ENCODE results near the gene STK32B. TPM values are rescaled to one million over a fixed set of nuclear protein-coding genes. Genes with fewer than 3 reads are reported as not detected.

STK32B gene
- total RNA-seq, 4 donors from 2014 or later: 0.39 to 2.7 (median 2.4) TPM

GRCh38 chr4:5138389-5138788, 87.1 kb downstream of the STK32B start:
- WGBS, 2 donors: 70% methylated on average over 3 of the region's 3 CpGs
- Histone ChIP-seq H3K27me3 (no peaks in the 10 kb centered on the region), H3K27ac (no peak overlapping the region), H3K36me3 (no peaks in the 10 kb centered on the region), H3K9me3 (no peaks in the 10 kb centered on the region), H3K4me1 (peaks cover 0 to 7% (median 2%) of the 10 kb centered on the region in 4 donors), H3K4me3 (no peak overlapping the region)
- TF ChIP-seq EP300 (IDR thresholded peaks at IDR 0.05) (no peak), POLR2A (IDR thresholded peaks at IDR 0.05) (no peak)
- TF ChIP-seq, protein P1, sequence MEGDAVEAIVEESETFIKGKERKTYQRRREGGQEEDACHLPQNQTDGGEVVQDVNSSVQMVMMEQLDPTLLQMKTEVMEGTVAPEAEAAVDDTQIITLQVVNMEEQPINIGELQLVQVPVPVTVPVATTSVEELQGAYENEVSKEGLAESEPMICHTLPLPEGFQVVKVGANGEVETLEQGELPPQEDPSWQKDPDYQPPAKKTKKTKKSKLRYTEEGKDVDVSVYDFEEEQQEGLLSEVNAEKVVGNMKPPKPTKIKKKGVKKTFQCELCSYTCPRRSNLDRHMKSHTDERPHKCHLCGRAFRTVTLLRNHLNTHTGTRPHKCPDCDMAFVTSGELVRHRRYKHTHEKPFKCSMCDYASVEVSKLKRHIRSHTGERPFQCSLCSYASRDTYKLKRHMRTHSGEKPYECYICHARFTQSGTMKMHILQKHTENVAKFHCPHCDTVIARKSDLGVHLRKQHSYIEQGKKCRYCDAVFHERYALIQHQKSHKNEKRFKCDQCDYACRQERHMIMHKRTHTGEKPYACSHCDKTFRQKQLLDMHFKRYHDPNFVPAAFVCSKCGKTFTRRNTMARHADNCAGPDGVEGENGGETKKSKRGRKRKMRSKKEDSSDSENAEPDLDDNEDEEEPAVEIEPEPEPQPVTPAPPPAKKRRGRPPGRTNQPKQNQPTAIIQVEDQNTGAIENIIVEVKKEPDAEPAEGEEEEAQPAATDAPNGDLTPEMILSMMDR (IDR thresholded peaks at IDR 0.05): no peak
- no peak for DNase-seq (ENCODE audit: low spot score in 2 of 2)

DNA sequence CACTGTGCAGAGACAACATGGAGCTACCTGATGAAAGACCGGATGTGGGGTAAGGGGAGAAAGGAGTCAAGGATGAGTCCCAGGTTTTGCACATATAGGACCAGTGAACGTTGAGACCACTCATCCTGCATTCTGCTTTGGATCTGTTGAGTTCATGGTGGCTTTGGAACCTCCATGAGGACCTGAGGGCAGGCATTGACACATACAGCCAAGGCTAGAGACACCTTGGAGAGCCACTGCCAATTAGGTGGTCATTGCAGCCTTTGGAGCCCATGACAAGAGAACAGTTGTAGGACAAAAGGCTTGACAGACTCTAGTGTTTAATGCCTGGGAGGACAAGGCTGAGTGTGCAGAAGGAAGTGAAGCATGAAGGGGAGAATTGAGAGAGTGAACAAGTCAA, 87.9 kb downstream of the STK32B start:
- DNase-seq (ENCODE audit: low spot score in 2 of 2): no peak
- H3K27me3 ChIP-seq: no peaks in the 10 kb centered on the region
- H3K36me3 ChIP-seq: no peaks in the 10 kb centered on the region
- H3K9me3 ChIP-seq: no peaks in the 10 kb centered on the region
- no peak for TF ChIP-seq EP300 (IDR thresholded peaks at IDR 0.05)
- no peak for TF ChIP-seq POLR2A (IDR thresholded peaks at IDR 0.05)
- TF ChIP-seq, protein P1 (IDR thresholded peaks at IDR 0.05): no peak
- peaks cover 0 to 7% (median 2%) of the 10 kb centered on the region in 4 donors for H3K4me1 ChIP-seq
- no peak overlapping the region for H3K27ac ChIP-seq
- 85 to 88% methylated on average over 2 of the region's 2 CpGs for WGBS, 2 donors
- H3K4me3 ChIP-seq: no peak overlapping the region

DNA sequence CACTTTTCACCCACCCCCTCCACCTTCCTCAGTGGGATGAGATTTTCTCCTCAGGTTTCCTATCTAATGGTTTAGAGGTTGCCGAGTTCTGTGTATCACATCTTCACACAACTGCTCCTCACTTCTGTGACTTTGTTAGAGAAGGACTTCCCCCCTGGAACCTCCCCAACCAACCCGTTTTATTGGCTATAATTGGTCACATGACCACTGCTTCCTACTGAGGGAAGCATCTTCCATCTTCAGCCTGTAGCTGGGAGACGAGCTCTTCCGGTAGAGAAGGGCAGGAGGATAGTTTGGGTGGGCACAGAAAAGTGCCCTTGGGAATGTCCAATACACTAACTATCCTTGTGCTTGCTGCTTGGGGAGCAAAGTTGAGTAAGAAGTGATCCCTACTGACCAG, 90.5 kb downstream of the STK32B start:
- Histone ChIP-seq H3K4me3 (no peak overlapping the region), H3K27ac (no peak overlapping the region), H3K36me3 (no peaks in the 10 kb centered on the region), H3K27me3 (no peaks in the 10 kb centered on the region), H3K9me3 (peaks cover 0 to 3% (median 0%) of the 10 kb centered on the region in 4 donors), H3K4me1 (peaks cover 0 to 7% (median 2%) of the 10 kb centered on the region in 4 donors)
- TF ChIP-seq EP300 (IDR thresholded peaks at IDR 0.05) (no peak), POLR2A (IDR thresholded peaks at IDR 0.05) (no peak)
- TF ChIP-seq, protein P1 (IDR thresholded peaks at IDR 0.05): no peak
- DNase-seq (ENCODE audit: low spot score in 2 of 2): no peak
- 90 to 91% methylated on average over 4 of the region's 4 CpGs for WGBS, 2 donors

DNA sequence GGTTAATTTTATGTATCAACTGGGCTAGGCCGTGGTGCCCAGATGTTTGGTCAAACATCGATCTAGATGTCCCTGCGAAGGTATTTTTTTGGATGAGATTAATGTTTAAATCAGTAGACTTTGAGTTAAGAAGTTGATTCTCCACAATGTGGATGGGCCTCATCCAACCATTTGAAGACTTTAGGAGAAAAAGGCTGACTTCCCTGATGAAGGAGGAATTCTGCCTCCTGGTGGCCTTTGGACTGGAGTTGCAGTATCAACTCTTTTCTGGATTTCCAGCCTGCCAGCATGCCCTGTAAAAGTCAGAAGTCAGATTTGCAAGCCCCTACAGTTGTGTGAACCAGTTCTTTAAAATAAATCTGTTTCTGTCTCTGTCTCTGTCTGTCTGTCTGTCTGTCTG, 91.4 kb downstream of the STK32B start:
- no peaks in the 10 kb centered on the region for H3K27me3 ChIP-seq
- TF ChIP-seq POLR2A (IDR thresholded peaks at IDR 0.05) (no peak), EP300 (IDR thresholded peaks at IDR 0.05) (no peak)
- TF ChIP-seq, protein P1 (IDR thresholded peaks at IDR 0.05): peak in 3 of 5 experiments; percentile 17 to 26 (median 24)
- H3K36me3 ChIP-seq: no peaks in the 10 kb centered on the region
- H3K9me3 ChIP-seq: peaks cover 0 to 3% (median 0%) of the 10 kb centered on the region in 4 donors
- WGBS, 2 donors: 77 to 87% methylated on average over 3 of the region's 3 CpGs
- H3K4me3 ChIP-seq: no peak overlapping the region
- peak in 1 of 2 donors; percentile 45 for DNase-seq (ENCODE audit: low spot score in 2 of 2)
- peaks cover 0 to 6% (median 2%) of the 10 kb centered on the region in 4 donors for H3K4me1 ChIP-seq
- no peak overlapping the region for H3K27ac ChIP-seq

- Histone ChIP-seq H3K4me3 (no peak overlapping the region), H3K27me3 (no peaks in the 10 kb centered on the region), H3K27ac (no peak overlapping the region), H3K9me3 (peaks cover 0 to 3% (median 1%) of the 10 kb centered on the region in 4 donors), H3K36me3 (no peaks in the 10 kb centered on the region), H3K4me1 (peaks cover 0 to 2% (median 0%) of the 10 kb centered on the region in 4 donors)
- 88 to 90% methylated on average over 3 of the region's 3 CpGs for WGBS, 2 donors
- TF ChIP-seq EP300 (IDR thresholded peaks at IDR 0.05) (no peak), POLR2A (IDR thresholded peaks at IDR 0.05) (no peak)
- TF ChIP-seq, protein P1 (IDR thresholded peaks at IDR 0.05): no peak
- no peak for DNase-seq (ENCODE audit: low spot score in 2 of 2)
These were observed 92.1 kb downstream of the STK32B start for GRCh38 chr4:5143306-5143861.
